GM21786 (cell line): ENCODE measurements around the gene DENND1B.
"Not testable (repeated sequence)": the region's sequence is repeated elsewhere in the genome, so short reads cannot be mapped to it uniquely, and the experiment has no call there.

Experiments
- ATAC-seq: cut with Tn5 transposase; IDR thresholded peaks from one replicate; pipeline ENCODE4 v1.9.1; 2021; ENCODE audit not compliant: unreplicated experiment

Gene DENND1B

DNA sequence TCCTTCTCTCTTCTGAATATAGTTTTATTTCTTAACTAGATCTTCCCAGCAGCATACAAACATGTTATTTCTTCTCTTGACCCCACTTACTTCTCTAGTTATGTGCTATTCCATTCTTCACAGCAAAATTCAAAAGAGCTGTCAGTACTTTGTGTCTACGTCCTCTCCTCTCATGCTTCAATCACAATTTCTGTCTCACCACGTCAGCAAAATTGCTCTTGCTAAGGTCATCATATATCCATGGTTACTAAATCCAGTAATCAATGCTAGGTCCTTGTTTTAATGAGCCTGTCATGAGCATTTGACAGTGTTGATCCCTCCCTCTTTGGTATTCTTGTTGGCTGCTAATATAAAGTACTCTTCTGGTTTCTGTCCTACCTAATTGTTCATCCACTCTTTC lies 214.2 kb downstream of the DENND1B start:
- no peak for ATAC-seq

DNA sequence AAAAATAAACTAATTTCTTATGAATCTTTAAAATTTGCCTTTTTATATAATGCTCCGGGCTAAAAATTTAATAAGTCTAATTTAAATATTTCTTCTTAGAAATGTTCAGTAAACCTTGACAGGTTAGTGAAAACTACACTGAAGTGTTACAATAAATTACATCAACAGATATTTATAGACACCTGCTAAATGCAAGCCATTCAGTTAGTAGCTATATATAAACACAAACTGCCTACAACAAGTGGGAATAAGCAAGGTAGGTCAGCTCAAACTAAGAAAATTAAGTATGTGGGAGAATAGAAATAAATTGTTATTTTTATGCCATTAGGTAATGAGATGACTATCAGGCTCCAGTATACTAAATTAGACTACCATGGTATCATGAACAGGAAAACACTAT lies 215.6 kb downstream of the DENND1B start:
- ATAC-seq, result no peak

DNA sequence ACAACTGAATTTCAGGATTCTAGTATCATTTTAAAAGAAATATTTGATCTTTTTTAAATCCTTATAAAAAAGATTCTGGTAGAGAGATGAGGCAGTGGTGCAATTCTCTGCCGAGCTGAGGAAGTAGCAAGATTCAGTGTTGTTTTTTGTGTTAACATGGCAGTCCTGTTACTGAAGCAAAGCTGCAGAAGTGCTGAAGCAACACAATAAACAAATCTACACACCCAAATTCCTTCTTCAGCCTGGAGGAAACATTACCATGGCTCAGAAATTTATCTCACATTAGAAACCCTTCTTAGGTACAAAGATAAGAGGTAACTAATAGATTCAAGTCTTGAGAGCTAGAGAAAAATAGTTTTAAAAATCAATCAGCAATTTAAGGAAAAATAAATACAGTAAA lies 216.0 kb downstream of the DENND1B start:
- no peak for ATAC-seq

DNA sequence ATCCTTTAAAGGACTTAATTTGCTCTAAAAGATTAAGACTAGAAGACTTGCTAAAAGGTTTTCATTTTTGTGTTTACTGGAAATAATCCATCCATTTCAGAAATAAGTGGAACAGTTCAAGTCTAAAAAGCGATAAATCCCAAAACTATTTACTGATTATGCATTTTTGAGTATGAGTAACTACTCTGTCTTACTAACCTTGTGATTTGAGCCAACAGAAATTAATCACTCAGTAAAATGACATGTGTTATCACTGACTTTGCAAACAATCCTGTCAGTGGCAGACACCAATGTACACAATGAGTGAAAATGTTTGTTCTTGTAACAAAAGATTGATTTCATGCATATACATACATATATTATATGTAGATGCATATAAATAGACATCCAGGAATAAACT lies 218.0 kb downstream of the DENND1B start:
- ATAC-seq, result no peak

DNA sequence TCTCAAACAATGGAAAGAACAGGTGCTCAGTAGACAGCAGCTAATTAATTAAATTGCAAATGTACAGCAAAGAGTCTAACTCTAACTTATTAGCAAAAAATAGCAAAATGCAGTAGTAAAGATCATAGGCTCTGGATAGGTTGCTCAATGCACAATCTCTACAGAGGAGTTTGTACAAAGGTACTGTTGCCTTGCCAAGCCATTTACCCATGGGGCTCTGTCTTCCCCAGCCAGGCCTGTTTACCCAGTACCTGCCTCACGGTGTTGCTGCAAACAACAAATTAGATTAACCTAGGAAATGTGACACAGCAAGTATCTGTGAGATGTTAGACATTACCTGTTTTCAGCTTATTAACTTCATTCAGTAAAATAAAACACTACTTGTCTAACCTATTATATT lies 222.0 kb downstream of the DENND1B start:
- no peak for ATAC-seq

DNA sequence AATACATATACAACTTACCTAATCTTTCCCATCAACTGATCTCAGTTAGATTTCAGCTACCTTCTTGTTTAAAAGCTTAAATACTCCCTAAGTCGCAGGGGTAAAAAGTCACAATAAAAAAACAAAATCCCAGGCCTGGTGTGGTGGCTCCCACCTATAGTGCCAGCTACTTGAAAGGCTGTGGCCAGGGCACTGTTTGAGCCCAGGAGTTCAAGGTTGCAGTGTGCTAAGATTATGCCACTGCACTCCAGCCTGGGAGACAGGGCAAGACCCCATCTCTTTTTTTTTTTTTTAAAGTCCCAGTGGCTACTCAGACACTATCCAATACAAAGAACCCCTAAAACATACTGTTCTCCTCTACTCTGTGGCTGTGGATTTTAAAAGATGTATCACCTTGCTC lies 228.3 kb downstream of the DENND1B start:
- ATAC-seq, result no peak

DNA sequence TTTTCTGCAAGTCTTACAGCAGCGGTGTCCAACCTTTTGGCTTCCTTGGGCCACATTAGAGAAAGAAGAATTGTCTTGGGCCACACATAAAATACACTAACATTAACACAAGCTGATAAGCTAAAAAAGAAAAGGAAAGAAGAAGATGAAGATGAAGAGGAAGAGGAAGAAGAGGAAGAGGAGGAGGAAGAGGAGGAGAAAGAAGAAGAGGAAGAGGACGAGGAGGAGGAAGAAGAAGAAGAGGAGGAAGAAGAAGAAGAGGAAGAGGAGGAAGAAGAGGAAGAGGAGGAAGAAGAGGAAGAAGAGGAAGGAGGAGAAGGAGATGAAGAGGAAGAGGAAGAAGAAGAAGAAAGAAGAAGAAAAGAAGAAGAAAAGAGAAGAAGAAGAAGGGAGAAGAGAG lies 230.7 kb downstream of the DENND1B start:
- no peak for ATAC-seq

DNA sequence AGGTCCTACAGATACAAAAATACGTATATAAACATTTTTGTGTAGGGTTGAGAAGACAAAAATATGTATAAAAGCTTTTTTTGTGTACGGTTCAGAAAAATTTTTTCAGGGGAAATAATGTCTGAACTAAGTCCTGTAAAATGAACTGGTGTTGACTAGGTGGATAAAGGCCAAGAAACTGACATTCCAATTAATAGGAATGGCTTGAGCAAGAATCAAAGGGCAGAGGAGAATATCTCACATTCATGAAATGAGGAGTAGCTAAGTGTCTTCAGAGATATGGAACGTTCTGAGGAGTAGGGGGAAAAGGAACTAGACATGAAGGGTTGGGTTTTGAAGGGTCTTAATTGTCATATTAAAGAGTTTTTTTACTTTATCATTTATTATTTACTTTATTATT lies 231.2 kb downstream of the DENND1B start:
- no peak for ATAC-seq

DNA sequence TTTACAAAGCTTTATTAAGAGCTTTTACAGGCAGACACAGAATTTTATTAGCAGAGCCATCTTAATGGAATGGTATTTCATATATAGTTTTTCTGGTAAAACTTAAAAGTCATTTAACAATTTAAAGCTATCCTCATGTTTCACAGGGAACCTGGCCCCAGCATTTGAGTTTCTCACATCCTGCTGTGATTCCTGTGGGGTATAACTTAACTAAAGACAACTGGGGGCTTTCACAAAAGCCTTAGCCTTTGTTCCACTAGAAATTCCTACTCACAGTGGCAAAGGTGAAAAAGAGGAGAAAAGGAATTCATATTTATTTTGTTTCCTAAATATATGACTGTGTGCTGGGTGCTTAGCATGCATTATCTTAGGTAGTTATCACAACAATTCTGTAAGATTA lies 233.9 kb downstream of the DENND1B start:
- ATAC-seq, result no peak

DNA sequence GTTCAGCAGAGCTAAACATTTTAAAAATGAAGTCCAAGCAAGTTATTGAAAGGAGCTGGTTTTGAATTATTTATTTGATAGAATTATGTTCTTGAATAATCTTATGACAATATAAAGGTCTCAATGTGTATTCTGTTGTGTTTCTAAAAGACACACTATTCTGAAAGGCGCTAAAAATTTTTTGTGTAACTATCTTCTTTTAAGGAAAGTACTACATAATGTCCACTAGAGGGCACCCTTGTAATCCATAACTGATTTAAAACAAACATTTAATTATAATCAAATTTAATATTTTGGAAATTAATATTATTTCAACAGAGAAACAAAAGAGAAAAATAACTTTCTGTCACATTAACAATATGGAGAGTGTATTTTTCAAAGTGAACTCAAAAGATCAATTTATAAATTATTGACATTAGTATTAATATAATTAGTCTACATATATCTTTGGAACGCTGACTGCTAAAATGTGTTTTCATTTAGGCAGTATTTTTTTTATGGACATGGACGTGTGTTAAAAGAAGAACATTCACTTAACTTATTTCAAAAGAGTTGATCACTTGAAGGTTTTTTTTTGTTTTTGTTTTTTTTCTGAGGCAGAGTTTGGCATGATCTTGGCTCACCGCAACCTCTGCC lies 248.4 kb downstream of the DENND1B start:
- no peak for ATAC-seq

DNA sequence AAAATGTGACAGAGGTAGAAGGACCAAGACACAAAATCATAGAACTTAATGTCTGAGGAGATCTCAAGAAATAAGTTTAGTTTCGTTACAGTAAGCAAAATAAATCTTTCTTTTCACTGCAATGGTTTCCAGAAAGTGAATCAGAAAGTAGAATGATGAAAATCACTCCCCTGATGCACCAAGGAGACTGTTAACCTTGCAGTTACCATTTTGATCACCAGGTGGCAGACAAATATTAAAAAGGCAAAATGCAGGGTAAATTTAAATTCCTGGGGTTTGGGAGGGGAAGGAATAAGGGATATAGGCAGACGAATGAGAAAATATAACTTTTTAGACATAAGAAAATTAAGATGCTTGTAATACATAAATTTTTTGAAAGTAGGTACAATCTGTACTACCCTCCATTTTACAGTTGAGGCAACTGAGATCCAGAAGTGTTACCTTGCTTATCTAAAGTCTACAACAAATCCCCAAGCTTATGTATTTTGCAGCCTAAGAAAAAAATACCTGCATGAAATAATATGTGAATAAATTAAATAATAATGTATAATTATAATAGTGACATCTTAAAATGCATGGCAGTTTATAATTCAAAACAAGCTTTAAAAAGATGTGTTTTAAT lies 254.1 kb downstream of the DENND1B start:
- ATAC-seq, result peak; percentile 77

DNA sequence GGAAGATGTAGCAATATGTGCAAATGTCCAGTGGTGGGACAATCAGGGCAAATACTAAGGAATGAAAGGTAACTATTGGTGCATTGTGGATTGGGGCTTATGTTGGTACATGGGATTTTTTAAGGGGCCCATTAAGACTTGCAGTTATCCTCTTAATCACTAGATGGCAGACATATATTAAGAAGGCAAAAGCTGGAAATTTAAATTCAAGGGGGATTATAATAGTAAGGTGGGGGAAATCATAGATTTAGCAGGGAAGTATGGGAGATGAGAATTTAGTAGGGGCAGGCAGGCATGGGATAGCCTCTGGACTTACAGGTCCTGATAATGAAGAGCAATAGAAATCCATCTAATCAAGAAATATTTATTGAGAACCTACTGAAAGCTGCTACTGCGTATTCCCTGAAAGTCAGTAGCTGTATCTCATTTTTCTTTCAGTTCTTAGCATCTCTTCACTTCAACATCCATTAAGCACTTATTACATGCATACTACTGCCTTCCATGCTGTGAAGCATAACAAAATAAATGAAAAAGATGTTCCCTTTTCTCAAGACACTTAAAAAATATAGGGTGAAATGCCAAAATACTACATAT lies 255.4 kb downstream of the DENND1B start:
- ATAC-seq, result no peak

DNA sequence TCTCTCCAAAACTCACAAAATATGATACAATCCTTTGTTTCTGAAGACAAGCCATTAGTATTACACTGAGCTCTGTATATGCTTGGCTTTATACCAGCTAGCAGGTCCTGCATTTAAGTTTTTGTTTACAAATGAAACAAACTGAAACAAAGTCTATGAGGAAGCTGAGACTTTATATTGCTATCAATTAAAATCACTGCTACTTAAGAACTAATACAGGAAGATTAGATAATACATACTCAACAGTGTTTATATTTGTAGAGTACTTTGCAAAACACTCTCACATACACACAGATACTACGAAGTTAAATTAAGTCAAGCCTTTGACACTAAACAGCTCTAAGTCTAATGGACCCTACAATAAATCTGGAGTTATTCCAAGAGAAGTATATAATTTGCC lies 259.9 kb downstream of the DENND1B start:
- ATAC-seq, result no peak

DNA sequence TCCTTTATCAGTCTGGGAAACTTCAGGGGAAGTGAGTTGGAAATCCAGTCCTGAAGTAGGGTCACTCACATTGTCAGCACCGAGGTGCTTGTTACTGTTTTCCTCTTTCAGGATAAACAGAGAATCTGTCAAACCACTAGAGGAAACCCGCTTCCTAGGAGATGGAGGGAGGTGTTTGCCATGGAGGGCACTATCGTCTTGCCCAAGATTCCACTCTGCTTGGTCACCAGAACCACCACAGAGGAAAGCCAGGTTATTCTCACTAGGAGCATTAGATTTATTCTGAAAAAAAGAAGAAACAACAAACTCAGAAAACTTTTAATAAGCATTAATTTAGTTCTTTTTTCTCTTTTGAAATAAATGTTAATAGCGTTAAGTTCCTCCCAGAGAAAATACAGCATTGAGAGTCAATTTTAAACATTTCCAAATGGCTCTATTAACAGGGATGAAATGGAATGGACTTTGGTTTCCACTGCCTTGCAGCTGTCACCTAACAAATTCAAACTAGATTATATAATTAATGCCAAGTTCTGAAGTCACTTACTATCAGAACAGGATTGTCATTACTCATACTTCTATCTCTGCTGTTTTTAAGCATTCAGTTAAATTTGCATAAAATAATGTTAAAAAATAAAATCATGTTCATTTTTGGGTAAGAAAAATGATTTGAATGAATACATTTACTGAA lies 264.4 kb downstream of the DENND1B start:
- no peak for ATAC-seq

DNA sequence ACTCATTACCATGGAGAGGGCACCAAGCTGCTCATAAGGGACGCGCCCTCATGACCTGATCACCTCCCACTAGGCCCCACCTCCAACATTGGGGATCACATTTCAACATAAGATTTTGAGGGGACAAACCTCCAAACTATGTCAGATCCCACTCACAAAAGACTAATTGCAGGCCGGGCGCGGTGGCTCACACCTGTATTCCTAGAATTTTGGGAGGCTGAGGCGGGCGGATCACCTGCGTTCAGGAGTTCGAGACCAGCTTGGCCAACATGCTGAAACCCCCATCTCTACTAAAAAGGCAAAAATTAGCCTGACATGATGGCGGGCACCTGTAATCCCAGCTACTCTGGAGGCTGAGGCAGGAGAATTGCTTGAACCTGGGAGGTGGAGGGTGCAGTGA lies 278.6 kb downstream of the DENND1B start:
- no peak for ATAC-seq

DNA sequence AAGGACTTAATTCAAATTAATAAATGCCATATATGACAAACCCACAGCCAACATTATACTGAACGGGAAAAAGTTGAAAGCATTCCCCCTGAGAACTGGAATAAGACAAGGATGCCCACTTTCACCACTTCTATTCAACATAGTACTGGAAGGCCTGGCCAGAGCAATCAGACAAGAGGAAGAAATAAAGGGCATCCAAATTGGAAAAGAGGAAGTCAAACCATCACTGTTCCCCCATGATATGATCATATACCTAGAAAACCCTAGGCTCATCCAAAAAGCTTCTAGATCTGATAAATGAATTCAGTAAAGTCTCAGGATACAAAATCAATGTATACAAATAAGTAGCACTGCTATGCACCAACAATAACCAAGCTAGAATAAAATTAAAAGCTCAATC lies 283.8 kb downstream of the DENND1B start:
- ATAC-seq, result not testable (repeated sequence)

DNA sequence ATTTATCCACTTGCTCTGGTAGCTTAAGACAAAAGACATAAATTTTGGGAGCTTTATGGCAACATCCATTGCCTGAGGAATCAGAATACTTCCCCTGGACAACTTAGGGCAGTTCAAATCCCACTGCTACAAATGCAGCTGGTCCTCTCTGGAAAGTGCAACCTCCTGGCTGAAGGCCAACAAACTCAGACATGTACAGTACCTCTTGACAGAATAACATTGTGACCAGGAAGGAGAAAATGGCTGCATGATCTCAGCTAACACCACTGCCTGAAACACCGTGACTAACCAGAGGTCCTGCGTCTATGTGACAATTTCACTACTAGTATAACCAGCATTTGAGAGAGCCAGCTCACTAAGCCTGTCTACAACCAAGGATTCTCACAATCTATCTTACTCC lies 288.3 kb downstream of the DENND1B start:
- no peak for ATAC-seq

DNA sequence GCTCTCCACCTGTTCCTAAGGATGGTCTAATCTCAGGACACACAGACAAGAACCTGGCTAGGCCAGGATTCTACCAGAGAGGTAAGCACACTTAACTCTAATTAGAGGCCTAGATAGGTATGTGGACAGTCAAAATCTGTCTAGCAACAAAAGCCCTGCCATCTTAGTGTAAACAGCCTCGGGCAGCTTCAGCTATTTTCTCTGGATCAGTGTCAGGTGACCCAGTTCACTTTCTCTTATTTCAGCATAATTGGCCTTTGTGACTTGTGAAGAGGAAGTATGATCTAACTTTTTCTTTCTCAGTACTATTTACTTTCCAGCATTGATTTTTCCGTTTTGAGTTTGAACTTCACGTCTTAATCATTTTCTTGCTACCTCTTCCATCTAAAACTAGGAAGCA lies 289.5 kb downstream of the DENND1B start:
- no peak for ATAC-seq

DNA sequence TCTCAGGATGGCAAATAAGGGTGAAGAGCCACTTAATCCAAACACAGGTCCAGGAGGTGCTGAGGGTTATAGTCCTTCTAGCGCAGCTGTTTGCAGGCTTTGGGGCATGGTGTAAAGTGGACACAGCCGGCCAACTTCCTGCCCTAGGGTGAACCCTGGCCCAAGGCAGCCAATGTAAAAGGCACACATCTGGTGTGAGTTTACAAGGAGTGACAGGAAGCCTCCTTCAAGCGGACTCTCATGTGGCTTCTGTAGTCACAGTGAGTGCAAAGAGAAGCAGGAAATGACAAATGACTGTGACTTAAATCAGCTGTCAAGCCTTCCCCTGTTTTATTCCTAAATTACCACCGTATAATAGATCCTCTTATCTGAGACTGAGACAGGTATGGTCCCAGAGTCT lies 294.2 kb downstream of the DENND1B start:
- ATAC-seq, result no peak

DNA sequence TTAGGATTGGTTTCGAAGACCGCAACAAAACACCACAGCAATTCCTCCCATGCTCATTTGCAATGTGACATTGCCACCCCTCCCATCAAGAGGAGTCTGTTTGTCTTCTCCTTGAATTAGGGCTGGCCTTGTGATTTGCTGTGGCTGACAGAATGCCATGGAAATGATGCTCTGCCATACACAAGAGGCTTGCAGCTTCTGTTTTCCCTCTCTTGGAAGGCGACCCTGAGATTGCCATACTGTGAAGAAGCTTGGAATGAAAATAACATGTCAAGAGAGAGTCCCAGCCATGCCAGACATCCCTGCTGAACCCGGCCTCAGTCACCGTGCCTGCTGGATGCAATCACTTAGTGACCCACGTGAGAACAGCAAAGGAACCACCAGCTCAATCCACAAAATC lies 294.8 kb downstream of the DENND1B start:
- no peak for ATAC-seq

DNA sequence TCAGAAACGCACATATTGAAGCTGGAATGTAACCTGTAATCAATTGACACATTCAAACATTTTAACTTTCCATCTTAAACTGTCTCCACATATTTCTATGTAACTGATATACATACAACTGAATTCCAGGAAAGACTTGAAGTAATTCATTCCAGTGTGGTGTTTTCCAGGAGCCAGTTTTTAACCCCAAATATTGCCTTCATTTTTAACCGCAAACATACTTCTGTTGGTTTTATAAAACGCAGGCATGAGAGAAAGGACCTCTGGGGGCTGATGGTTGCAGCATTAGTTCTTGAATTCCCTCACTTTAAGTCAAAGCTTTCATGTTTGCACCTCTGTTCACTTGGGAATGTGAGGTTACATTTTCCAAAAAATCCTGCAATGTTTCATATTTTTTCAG lies 303.1 kb downstream of the DENND1B start:
- ATAC-seq, result no peak
